GM12878 (cell line): ENCODE results near the gene SLC12A9. TPM values are rescaled to one million over a fixed set of nuclear protein-coding genes. Genes with fewer than 3 reads are reported as not detected.
A peak's percentile ranks its signal among the peaks of the same experiment; 100 is the strongest.

Experiments used
- ATAC-seq: fragments of 200-7000 bp; cut with Tn5 transposase; 3 replicates; pipeline ENCODE4 v1.9.1; 2020; ENCODE audit warnings: mild to moderate bottlenecking, moderate library complexity
- BruUV-seq: library from RNA; stranded (reverse); fragments of 400-500 nt; replicated peaks from 2 replicates; lab custom pipeline; 2021; lab: Mats Ljungman, UMichigan
- CTCF ChIA-PET: fragments of 300-600 bp; sonication (Branson Sonifier 250); formaldehyde crosslinking; extraction: SDS; loops from one replicate; lab custom pipeline; 2021; ENCODE audit warnings: inconsistent platforms; lab: Yijun Ruan, JAX
- POLR2A ChIA-PET: fragments of 350-600 bp; formaldehyde crosslinking; extraction: SDS; loops from one replicate; lab custom pipeline; 2021; ENCODE audit warnings: inconsistent platforms; lab: Charles Lee
- RAD21 ChIA-PET: fragments of 300-600 bp; sonication (Branson Sonifier 250); formaldehyde crosslinking; loops from one replicate; lab custom pipeline; 2023; ENCODE audit warnings: antibody characterized with exemption; ENCODE audit not compliant: unreplicated experiment; lab: Charles Lee
- SMC1A ChIA-PET: fragments of 300-600 bp; sonication (Branson Sonifier 250); formaldehyde crosslinking; loops from one replicate; lab custom pipeline; 2023; ENCODE audit not compliant: unreplicated experiment, uncharacterized antibody; lab: Charles Lee
- DNase-seq: peaks from one replicate; pipeline ENCODE4 v3.0.0-alpha.2; 2011; ENCODE audit warnings: low read depth, low spot score
- FAIRE-seq: peaks from 3 replicates; lab custom pipeline; 2011; peaks lifted over from hg19 to GRCh38; lab: Jason Lieb, UNC
- H2AFZ ChIP-seq: 2 replicates; pipeline ENCODE4 v1.6.0; 2011; ENCODE audit warnings: low read depth, low read length, control low read depth; ENCODE audit not compliant: control insufficient read depth
- H3K27ac ChIP-seq: 2 replicates; pipeline ENCODE4 v1.5.1; 2011; ENCODE audit warnings: control low read depth; ENCODE audit not compliant: control insufficient read depth, insufficient read depth
- H3K27me3 ChIP-seq, 2 experiments: replicated peaks in 1 of 2; 2 replicates each; pipeline versions ENCODE4 v1.6.0 to v1.6.1; 2011; ENCODE audit warnings: low read length in 1 of 2; ENCODE audit not compliant: control insufficient read depth in 2 of 2, insufficient read depth in 2 of 2
- H3K36me3 ChIP-seq, 2 experiments: 2 replicates each; pipeline ENCODE4 v1.5.1; 2011; ENCODE audit warnings: low read length in 1 of 2; ENCODE audit not compliant: control insufficient read depth in 2 of 2, insufficient read depth in 2 of 2
- H3K4me1 ChIP-seq: 2 replicates; pipeline ENCODE4 v1.6.1; 2011; ENCODE audit warnings: mild to moderate bottlenecking, low read length, moderate library complexity, mixed read lengths; ENCODE audit not compliant: control insufficient read depth, insufficient read depth
- H3K4me2 ChIP-seq: 2 replicates; pipeline ENCODE4 v1.6.0; 2011; ENCODE audit warnings: control low read depth; ENCODE audit not compliant: control insufficient read depth, insufficient read depth
- H3K4me3 ChIP-seq: fragments of 200-600 bp; sonication (generic); 2 replicates; pipeline ENCODE4 v1.5.1; 2016
- H3K79me2 ChIP-seq: 2 replicates; pipeline ENCODE4 v1.6.0; 2011; ENCODE audit warnings: low read length; ENCODE audit not compliant: control insufficient read depth, insufficient read depth
- H3K9ac ChIP-seq: 2 replicates; pipeline ENCODE4 v1.8.0; 2011; ENCODE audit warnings: low read length, control low read depth, mixed read lengths; ENCODE audit not compliant: control insufficient read depth, insufficient read depth
- H3K9me3 ChIP-seq: replicated peaks from 3 replicates; pipeline ENCODE4 v1.5.1; 2011; ENCODE audit warnings: mild to moderate bottlenecking, low read length; ENCODE audit not compliant: control insufficient read depth, insufficient read depth
- H4K20me1 ChIP-seq: 2 replicates; pipeline ENCODE4 v1.6.0; 2011; ENCODE audit not compliant: control insufficient read depth, insufficient read depth
- ATF2 ChIP-seq: IDR thresholded peaks from 2 replicates; pipeline ENCODE4 v1.6.1; 2012; ENCODE audit warnings: low read length, inconsistent platforms
- CHD2 ChIP-seq: IDR thresholded peaks from 2 replicates; pipeline ENCODE4 v1.6.1; 2011; ENCODE audit warnings: low read depth, low read length, improper control_type of control experiment, borderline replicate concordance
- CREM ChIP-seq: IDR thresholded peaks from 2 replicates; pipeline ENCODE4 v1.6.1; 2014; ENCODE audit warnings: antibody characterized with exemption, low read depth
- HDAC2 ChIP-seq: fragments of 200-600 bp; sonication (generic); IDR thresholded peaks from 2 replicates; pipeline ENCODE4 v1.6.1; 2017
- HDAC6 ChIP-seq: fragments of 200-600 bp; sonication (generic); IDR thresholded peaks from one replicate; pipeline ENCODE4 v1.8.0; 2017; ENCODE audit warnings: antibody characterized with exemption; ENCODE audit not compliant: unreplicated experiment
- IKZF1 ChIP-seq: fragments of 450-650 bp; conservative IDR thresholded peaks from 2 replicates; pipeline ENCODE4 v1.6.1; 2017; ENCODE audit warnings: antibody characterized with exemption, mild to moderate bottlenecking
- KDM1A ChIP-seq: fragments of 200-600 bp; sonication (generic); IDR thresholded peaks from 2 replicates; pipeline ENCODE4 v1.6.1; 2016; ENCODE audit warnings: borderline replicate concordance
- MEF2B ChIP-seq: fragments of 450-650 bp; IDR thresholded peaks from 2 replicates; pipeline ENCODE4 v1.6.1; 2018; ENCODE audit warnings: mild to moderate bottlenecking, moderate library complexity; ENCODE audit not compliant: partially characterized antibody, poor library complexity, severe bottlenecking
- RAD21 ChIP-seq: IDR thresholded peaks from 2 replicates; pipeline ENCODE4 v1.6.1; 2011; ENCODE audit warnings: mild to moderate bottlenecking, low read depth, low read length, moderate library complexity; ENCODE audit not compliant: insufficient read depth
- SKIL ChIP-seq: fragments of 450-650 bp; IDR thresholded peaks from 2 replicates; pipeline ENCODE4 v1.6.1; 2017; ENCODE audit warnings: mild to moderate bottlenecking, low read depth, inconsistent platforms; ENCODE audit not compliant: poor library complexity, severe bottlenecking
- WGBS: methylation state at CpG from one replicate; pipeline ENCODE4 v1.1.6; 2016; ENCODE audit warnings: low lambda C conversion rate; ENCODE audit not compliant: insufficient replicate concordance, insufficient coverage; ENCODE audit errors: missing lambda C conversion rate; 5-methylcytosine and 5-hydroxymethylcytosine counted together
- in situ Hi-C: fragments of 300-500 bp; cut with MboI; formaldehyde crosslinking; loops from 9 replicates; pipeline ENCODE4 v1.14.3; 2018; ENCODE audit warnings: mixed read lengths
- intact Hi-C: fragments of 100-400 bp; cut with micrococcal nuclease; formaldehyde crosslinking; loops from one replicate; pipeline ENCODE4 v1.14.2; 2022; ENCODE audit not compliant: unreplicated experiment
- polyA plus RNA-seq, 11 experiments: library from polyadenylated mRNA; depleted of rRNA in 4 of 11; unstranded in 6 of 11; stranded (reverse) in 5 of 11; fragments of >200 nt; fragmentation: Nextera tagmentation in 4 of 11; fragmentation: Illumina TruSeq in 1 of 11; extraction: Ambion mirVana in 4 of 11; extraction: Trizol in 1 of 11; gene quantifications; 1 replicate in 1 of 11; 2 replicates in 10 of 11; pipeline versions ENCODE4 v1.2.1 to v1.2.3, GENCODE V29; 2011 to 2016; ENCODE audit warnings: inconsistent platforms in 2 of 11, missing spikeins in 2 of 11, low read depth in 1 of 11
- total RNA-seq, 4 experiments: library from RNA; depleted of rRNA in 3 of 4; stranded (reverse); fragments of >200 nt in 3 of 4; fragmentation: Illumina TruSeq in 1 of 4; extraction: Trizol in 1 of 4; gene quantifications; 2 replicates each; pipeline versions ENCODE4 v1.2.1 to v1.2.3, GENCODE V29; 2013 to 2021

The SLC12A9 gene
- total and polyA plus RNA-seq, 10 of the 15 experiments (the other 5 are each of a cell fraction or from before 2014, with no cell fraction given), result 0.24 to 18.5 (median 9.4) TPM

DNA sequence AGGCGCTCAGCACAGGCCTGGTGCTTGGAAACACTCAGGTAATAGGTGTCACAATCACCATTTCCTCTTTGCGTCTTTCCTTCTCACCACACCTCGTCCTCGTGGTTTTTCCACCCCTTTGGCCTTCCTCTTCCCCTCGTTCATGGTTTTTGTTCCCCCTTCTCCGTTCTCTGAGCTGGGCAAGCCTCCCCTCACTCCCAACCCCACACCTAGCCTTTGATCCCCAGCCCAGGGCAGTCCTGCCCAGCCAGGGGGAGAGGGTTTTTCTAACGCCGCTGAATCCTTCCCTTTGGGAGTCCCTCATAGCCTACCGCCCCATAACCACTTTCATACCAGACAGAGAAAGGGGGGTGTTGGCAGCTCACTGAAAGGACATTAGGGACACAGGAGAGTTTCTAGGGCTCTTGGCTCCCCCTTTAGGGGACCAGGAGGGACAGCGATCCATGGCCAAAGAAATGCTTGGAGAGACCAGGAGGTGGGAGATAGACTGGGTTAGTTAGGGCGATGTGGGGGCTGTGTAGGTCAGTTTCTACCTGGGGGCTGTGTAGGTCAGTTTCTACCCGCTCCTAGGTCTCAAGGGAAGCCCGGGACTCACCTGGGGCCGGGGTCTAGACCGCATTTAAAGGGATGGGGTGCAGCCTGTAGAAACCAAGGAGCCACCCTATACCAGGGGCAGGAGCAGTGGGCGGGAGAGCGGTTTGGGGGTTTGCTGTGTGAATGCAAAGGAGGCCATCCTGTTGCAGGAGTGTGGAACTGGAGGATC lies 26.6 kb upstream of the SLC12A9 start:
- SMC1A ChIA-PET, result interaction anchor here (1.1 kb wide), 1 partner anchor 24 kb away, joined by 3 read pairs; no protein-coding TSS in a partner anchor
- Histone ChIP-seq H3K27me3 (peaks cover 12 to 14% of the 10 kb centered on the region in 2 experiments; a peak in 3 of 4 replicates), H2AFZ (no peak overlapping the region), H3K79me2 (no peaks in the 10 kb centered on the region), H3K27ac (no peak overlapping the region), H3K4me2 (no peak overlapping the region), H4K20me1 (no peaks in the 10 kb centered on the region), H3K4me1 (no peaks in the 10 kb centered on the region), H3K9me3 (no peaks in the 10 kb centered on the region), H3K36me3 (no peaks in the 10 kb centered on the region), H3K9ac (no peak overlapping the region), H3K4me3 (no peak overlapping the region)
- ATAC-seq (no peak), FAIRE-seq (no peak), DNase-seq (no peak)
- POLR2A ChIA-PET, result no interaction called here
- CTCF ChIA-PET, result no interaction called here
- in situ Hi-C loops, result no loop called here
- WGBS, result 5% methylated on average over 17 of the region's 17 CpGs
- BruUV-seq, result no TSS peak
- RAD21 ChIA-PET, result no interaction called here
- no peak for TF ChIP-seq CREM
- TF ChIP-seq RAD21, result peak; percentile 3; the same call in 1 of the 2 replicates
- intact Hi-C loops, result no loop called here

DNA sequence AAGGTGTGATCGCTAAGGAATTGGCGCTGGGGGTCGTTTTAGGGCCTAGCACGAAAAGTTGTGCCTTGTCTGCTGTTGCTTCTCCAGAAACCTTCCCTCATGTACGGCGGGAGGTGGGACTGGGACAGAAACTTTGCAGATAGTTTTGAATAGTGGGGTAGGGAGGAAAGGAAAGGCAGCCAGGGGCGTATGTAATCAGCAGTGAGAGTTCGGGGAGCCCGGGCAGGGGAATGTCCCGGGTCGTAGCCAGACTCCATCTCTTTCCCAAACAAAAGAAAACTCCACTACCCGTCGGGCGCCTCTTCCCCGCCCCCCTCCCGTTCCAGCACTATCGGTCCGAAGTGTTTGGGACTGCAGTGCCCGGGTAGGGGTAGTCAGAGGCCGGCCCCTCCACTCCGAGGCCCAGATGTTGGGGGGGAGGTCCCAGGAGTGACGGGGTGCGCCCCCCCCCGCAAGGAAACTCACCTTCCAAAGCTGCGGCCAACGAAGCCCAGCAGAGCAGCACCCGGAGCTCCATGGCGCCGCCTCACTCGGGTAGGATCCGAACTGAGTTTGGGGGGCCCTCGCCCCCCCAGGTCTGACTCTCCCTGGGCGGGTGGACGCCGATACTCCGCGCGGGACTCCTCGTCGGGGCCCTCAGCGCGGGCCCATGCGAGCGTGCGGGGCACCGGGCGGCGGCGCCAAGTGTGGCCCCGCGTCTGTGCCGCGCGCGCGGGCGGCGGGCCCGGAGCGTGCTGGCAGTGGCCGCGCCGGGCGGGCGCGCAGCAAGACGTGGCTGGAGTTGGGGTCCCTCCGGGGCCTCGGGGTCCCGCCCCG lies 25.8 kb upstream of the SLC12A9 start:
- H3K9ac ChIP-seq, result no peak overlapping the region
- peaks cover 12 to 14% of the 10 kb centered on the region in 2 experiments; a peak in 3 of 4 replicates for H3K27me3 ChIP-seq
- BruUV-seq, result no TSS peak
- ChIA-PET CTCF (no interaction called here), RAD21 (no interaction called here), POLR2A (no interaction called here), SMC1A (no interaction called here)
- H3K79me2 ChIP-seq, result no peaks in the 10 kb centered on the region
- H3K27ac ChIP-seq, result no peak overlapping the region
- no peak for DNase-seq
- no peak for ATAC-seq
- H3K4me2 ChIP-seq, result no peak overlapping the region
- H3K36me3 ChIP-seq, result no peaks in the 10 kb centered on the region
- H4K20me1 ChIP-seq, result no peaks in the 10 kb centered on the region
- 5% methylated on average over 53 of the region's 71 CpGs for WGBS
- no peaks in the 10 kb centered on the region for H3K9me3 ChIP-seq
- intact Hi-C loops, result no loop called here
- no peak for FAIRE-seq
- in situ Hi-C loops, result no loop called here
- TF ChIP-seq MEF2B, result no peak
- no peak for TF ChIP-seq SKIL
- no peak for TF ChIP-seq HDAC2
- TF ChIP-seq ATF2, result no peak
- TF ChIP-seq IKZF1, result no peak
- no peak for TF ChIP-seq CHD2
- peak; percentile 64 for TF ChIP-seq HDAC6
- no peak for TF ChIP-seq KDM1A
- H3K4me1 ChIP-seq, result no peaks in the 10 kb centered on the region
- no peak overlapping the region for H2AFZ ChIP-seq
- no peak overlapping the region for H3K4me3 ChIP-seq
